GM19463 (cell line): ENCODE measurements around the gene CREB3.

Experiments used
- ATAC-seq: cut with Tn5 transposase; IDR thresholded peaks from one replicate; pipeline ENCODE4 v1.9.1; 2021; ENCODE audit warnings: mild to moderate bottlenecking, moderate library complexity; ENCODE audit not compliant: unreplicated experiment

The CREB3 gene

GRCh38 chr9:35771943-35772342 is 39.5 kb downstream of the CREB3 start:
- ATAC-seq = no peak

GRCh38 chr9:35774907-35775635 is 42.6 kb downstream of the CREB3 start:
- no peak for ATAC-seq

- no peak for ATAC-seq
These were observed 43.6 kb downstream of the CREB3 start for GRCh38 chr9:35776018-35776417.

- no peak for ATAC-seq
These were observed 46.0 kb downstream of the CREB3 start for GRCh38 chr9:35778496-35778895.

- no peak for ATAC-seq
These were observed 48.6 kb downstream of the CREB3 start for GRCh38 chr9:35781066-35781465.

- no peak for ATAC-seq
These were observed 51.0 kb downstream of the CREB3 start for GRCh38 chr9:35783418-35783817.
